ENCODE measurements around the gene SERGEF.
A peak's percentile ranks its signal among the peaks of the same experiment; 100 is the strongest.

Gene SERGEF

DNA sequence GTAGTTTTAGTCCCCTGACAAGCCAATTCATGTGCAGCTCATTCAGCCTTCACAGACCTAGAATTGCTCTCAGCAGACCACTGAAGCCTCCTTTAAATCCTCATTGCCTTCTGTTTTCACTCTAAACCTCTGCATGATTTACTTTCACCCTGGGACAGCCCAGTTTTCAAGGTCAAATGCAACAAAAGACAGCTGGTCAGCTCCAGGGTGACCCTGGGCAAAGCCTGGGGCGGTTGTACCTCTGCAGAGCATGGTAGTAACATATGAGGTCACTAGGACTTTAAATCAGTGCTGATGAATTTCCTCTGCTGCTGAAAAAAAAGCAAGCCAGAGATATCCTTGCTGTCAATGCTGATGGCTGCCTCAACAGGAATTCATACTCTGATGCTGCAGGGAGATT, 62.2 kb downstream of the SERGEF start:
- no peak for DNase-seq

- no peak for DNase-seq
These were observed 64.6 kb downstream of the SERGEF start for GRCh38 chr11:17948296-17948695.

- DNase-seq = no peak
These were observed 73.3 kb downstream of the SERGEF start for GRCh38 chr11:17939542-17939941.

- no peak for DNase-seq
These were observed 76.1 kb downstream of the SERGEF start for GRCh38 chr11:17936790-17937189.

GRCh38 chr11:17934194-17934593, 78.7 kb downstream of the SERGEF start:
- no peak for DNase-seq

GRCh38 chr11:17933708-17934107, 79.1 kb downstream of the SERGEF start:
- DNase-seq = no peak

DNA sequence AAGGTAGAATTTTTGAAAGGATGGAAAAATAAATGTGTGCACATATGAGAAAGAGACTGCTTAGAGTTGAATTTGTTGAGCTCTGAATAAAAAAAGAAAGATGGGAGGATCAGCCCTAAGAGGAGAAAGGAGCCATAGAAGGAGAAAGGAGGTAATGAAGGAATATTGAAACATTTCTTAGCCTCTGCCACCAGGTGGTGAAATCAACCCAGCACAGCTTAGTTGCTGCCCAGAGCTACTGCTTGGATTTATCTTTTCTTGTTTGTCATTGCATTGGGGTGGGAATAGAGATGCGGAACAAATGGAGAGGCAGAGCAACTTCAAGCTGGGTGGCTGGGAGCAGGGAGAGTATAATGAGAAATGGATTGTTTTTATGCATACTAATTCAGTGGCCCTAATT, 80.4 kb downstream of the SERGEF start:
- DNase-seq = no peak

- no peak for DNase-seq
These were observed 81.3 kb downstream of the SERGEF start for GRCh38 chr11:17931595-17931994.

GRCh38 chr11:17930544-17931125, 82.2 kb downstream of the SERGEF start:
- DNase-seq = no peak

- no peak for DNase-seq
These were observed 83.7 kb downstream of the SERGEF start for GRCh38 chr11:17929171-17929570.

- no peak for DNase-seq
These were observed 85.0 kb downstream of the SERGEF start for GRCh38 chr11:17927681-17928343.

- no peak for DNase-seq
These were observed 85.8 kb downstream of the SERGEF start for GRCh38 chr11:17927041-17927440.

DNA sequence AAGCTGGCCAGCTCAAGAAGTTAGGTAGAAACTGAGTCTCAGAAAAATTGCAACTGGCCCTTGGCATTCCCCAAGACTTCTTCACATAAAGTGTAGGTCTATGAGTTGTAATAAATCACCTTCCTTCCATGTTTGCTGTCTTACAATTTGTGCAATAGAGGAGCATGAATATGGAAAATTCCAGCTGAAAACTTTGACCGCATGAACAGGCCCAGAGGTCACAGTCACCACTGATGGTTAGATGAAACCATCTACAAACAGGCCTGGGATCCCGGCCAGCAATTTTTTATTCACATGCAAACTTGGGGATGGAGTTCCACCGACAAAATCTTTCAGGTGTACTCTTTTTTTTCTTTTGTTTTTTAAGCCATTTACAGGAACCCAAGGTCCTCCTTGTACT, 88.1 kb downstream of the SERGEF start:
- DNase-seq = no peak

GRCh38 chr11:17923217-17923616, 89.6 kb downstream of the SERGEF start:
- no peak for DNase-seq

- no peak for DNase-seq
These were observed 90.4 kb downstream of the SERGEF start for GRCh38 chr11:17922416-17922788.

DNA sequence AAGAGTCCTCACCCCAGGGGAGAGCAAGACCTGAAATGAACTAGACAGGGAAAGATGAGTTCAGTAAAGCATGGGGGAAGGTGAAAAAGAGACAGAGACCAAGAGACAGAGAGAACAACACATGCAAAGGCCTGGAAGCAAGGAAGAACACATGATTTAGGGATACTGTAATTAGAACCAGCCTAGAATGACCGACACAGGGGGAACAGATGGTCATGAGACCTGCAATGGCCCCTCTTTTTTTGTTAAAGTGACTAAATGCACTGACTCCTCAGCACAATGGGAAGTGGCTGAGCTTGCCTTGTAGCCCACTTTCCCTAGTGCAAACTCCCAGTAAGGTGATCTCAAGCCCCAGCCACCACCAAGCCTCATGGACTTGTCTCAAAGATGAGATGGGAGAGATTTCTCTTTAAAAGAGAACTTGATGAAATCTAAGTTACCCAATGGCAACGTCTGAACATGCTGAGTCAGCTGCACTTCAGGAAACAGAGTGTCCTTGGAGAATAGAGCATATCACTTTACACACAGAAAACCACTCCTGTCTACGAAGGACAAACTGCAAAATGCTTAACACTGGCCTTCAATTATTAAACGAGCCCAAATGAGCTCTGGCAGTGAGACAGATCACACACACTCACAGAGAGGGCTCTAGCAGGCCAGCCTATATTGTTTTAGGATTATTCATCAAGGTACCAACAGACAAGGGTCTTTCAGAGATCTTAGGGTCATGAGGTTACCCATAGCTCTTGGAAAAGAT, 91.0 kb downstream of the SERGEF start:
- no peak for DNase-seq

DNA sequence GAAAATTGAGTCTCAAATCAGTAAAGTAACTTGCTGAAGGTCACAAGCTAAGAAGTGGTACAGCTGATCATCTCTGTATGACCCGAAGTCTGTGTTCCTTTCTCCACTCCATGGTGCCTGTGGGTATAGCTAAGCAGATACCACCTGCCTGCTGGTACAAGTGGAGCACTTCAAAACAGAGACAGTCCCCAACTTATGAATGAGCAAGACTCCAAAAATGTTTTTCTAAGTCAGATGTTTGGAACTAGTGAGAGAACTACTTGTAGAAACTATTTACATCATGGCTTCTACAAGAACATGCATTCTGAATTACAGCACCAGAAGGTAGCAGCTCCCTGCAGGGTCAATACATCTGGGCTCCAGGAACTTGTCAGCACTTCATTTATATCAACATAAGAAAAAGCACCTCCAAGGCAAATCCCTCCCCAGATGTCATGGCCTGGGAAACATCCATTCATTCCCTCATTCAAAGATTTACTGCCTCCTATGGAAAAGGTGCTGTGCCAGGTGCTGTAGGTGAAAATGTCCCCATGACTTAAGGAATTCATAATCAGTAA, 94.7 kb downstream of the SERGEF start:
- DNase-seq = no peak

GRCh38 chr11:17917556-17917955, 95.3 kb downstream of the SERGEF start:
- no peak for DNase-seq

DNA sequence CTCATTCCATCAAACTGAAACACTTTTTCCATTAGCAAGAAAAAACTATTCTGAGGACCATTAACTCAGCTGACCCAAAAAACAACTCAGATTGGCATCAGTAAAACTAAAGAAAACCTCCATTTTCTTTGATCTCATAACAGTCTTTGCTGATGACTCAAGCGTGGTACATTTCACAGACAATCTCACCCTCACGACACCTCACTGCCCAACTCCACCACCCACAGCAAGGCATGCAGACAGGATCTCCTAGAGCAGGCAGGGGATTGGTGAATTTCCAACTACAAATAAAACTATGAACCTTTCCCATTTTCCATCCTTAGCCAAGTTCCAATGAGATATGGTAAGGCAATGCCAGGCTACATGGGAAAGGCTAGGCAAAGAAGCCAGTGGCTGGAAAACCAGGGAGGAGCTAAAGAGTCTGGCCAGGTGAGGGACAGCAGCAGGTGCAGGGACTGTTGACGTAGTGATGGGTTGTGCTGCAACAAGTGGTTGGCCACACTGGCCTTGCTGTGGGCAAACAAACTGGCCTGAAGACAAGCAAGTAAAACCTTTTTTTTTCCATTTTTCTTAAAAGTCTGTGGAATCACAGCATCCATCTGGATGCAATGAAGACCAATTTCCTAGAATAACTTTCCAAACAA, 97.2 kb downstream of the SERGEF start:
- DNase-seq = no peak

- DNase-seq = no peak
These were observed 97.9 kb downstream of the SERGEF start for GRCh38 chr11:17914957-17915356.

DNA sequence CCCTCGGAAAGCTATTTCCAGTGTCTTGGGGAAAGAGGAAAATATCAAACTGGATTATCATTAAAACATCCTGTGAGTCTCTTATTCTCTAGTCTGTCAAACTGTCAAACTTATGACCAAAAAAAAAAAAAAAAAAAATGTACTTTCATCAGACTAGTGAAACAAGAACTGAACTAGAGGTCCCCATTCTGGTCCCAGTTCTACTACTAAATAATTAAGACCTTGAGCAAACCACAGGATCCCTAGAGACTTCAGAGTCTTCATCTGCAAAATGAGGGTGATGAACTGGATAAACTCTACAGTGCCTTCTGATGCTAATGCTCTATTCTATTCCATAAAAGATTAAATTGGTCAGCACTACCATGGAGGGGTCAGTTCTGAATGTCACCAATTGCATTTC, 105.8 kb downstream of the SERGEF start:
- no peak for DNase-seq

DNA sequence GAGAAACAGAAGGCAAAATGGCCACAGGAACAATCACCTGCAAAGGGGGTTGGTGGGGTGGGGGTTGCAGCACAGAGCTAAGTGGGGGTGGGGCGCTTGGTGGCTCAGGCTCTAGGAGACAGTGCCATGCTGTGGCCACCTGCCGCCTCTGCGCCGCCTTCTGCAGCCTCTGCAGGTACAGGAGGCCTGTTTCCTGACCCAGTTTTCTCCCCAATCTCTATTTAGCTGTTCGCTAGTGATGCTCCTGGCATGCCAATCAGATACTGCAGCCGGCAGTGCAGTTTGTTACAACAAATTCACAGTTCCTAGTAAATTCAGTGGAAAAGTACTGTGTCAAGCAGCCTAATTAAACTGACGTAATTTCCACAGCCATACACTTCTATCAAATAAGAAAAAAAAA, 106.4 kb downstream of the SERGEF start:
- DNase-seq = peak; percentile 70

GRCh38 chr11:17905477-17905876, 107.4 kb downstream of the SERGEF start:
- DNase-seq = no peak

DNA sequence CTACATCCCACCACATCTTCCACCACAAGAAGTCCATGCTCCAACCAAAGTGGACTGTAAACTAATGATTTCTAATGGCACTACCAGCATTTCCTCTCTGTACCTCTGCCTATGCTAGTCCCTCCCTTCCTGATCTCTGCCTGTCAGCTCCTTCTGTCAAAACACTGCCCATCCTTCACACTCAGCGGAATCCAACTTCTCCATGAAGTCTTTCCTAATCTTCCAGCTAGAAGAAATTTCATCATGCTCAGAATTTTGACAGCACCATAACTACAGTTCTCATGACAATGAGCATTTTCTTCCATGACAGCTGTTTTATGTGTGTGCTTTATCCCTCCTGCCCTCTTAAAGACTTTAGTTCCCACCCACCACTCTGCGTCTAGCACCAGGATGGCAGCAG, 111.4 kb downstream of the SERGEF start:
- DNase-seq = no peak

Data from COR-L47 (cell line).